Measurements from ENCODE around the gene ZFYVE1. TPM values are rescaled to one million over a fixed set of nuclear protein-coding genes. Genes with fewer than 3 reads are reported as not detected.
"Not testable (repeated sequence)": the region's sequence is repeated elsewhere in the genome, so short reads cannot be mapped to it uniquely, and the experiment has no call there.

The ZFYVE1 gene
- total RNA-seq, 1 experiment from 2014 or later: 3.8 TPM

DNA sequence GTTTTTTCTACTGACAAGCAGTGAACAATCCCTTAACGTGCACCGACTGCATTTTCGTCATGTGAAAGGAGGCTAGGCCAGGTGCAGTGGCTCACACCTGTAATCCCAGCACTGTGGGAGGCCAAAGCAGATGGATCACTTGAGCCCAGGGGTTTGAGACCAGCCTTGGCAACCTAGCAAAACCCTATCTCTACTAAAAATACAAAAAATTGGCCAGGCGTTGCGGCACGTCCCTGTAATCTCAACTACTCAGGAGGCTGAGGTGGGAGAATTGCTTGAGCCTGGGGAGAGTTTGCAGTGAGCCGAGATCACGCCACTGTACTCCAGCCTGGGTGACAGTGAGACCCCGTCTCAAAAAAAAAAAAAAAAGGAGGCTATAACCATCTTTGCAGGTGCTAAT, 22.3 kb downstream of the ZFYVE1 start:
- not testable (repeated sequence) for DNase-seq (ENCODE audit: low read depth)

- DNase-seq (ENCODE audit: low read depth): no peak
Measured at GRCh38 chr14:73003681-73004080, 23.2 kb downstream of the ZFYVE1 start.

GRCh38 chr14:73000073-73000472, 26.8 kb downstream of the ZFYVE1 start:
- no peak for DNase-seq (ENCODE audit: low read depth)

DNA sequence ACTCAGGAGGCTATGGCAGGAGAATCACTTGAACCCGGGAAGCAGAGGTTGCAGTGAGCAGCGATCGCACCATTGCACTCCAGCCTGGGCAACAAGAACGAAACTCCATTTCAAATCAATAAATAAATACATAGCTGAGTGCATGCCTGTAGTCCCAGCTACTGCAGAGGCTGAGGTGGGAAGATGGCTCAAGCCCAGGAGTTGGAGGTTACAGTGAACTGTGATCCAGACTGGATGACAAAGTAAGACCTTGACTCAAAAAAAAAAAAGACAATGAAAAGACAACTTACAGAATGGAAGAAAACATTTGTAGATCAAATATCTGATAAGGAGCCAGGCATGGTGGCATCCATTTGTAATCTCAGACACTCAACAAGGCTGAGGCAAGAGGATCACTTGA, 27.6 kb downstream of the ZFYVE1 start:
- no peak for DNase-seq (ENCODE audit: low read depth)

DNA sequence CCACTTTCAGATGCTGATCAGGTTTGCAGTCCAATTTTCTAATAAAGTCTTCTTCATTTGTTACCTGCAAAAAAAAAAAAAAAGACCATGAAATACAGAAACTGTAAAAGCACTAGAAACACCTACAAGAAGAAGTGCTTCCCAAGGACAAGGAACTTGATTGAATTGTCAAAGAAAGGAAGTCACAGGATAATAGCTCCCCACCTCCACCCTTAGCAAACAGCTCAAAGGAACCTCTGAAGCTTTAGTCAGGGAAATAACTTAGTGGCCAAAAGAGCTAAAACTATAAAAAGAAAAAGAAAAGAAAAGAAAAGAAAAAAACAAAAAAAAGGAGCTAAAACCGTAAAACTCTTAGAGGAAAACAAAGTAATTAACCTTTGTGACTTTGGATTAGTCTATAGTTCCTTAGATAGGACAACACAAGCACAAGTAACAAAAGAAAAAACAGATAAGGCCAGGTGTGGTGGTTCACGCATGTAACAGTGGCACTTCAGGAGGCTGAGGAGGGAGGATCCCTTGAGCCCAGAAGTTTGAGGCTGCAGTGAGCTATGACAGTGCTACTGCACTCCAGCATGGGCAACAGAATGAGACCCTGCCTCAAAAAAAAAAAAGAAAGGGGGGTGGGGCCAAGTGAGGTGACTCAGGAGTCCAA, 28.5 kb downstream of the ZFYVE1 start:
- no peak for DNase-seq (ENCODE audit: low read depth)

- no peak for DNase-seq (ENCODE audit: low read depth)
Measured at GRCh38 chr14:72996916-72997315, 30.0 kb downstream of the ZFYVE1 start.

GRCh38 chr14:72990171-72990570, 36.7 kb downstream of the ZFYVE1 start:
- DNase-seq (ENCODE audit: low read depth): no peak

DNA sequence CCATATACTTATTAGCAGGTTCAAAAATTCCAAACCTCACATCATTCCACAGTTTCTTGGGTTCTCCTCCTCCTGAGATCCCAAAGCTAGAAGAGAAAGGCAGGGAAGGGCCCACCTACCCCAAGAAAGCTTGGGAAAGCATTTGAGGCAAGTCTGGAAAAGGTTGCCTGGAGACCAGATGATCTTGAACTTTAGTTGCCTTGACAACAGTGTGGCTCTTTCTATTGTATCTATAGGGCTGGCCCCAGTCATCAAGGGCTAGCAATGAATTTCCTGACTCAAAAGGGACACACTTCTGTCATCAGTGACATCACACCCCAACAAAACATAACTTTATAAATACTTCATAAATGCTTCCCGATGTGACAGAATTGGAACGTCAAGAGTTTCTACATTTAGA, 40.0 kb downstream of the ZFYVE1 start:
- no peak for DNase-seq (ENCODE audit: low read depth)

DNA sequence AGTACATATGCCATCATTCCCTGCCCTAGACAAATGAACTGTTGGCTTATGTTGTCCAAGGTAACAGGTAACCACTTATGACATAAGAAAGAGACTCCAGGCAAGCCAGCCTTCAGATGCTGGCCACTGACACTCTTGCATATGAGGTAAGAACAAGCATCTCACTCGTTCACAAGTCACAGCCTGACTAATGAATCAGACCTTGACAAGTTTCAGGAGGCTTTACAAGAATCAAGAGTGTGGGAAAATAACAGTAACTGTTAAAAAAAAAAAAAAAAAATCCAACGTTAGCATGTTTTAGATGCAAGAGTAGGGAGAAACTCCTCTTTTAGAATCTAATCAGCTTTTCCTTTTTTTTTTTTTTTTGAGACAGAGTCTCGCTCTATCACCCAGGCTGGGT, 40.7 kb downstream of the ZFYVE1 start:
- DNase-seq (ENCODE audit: low read depth): no peak

- no peak for DNase-seq (ENCODE audit: low read depth)
Measured at GRCh38 chr14:72982146-72982708, 44.7 kb downstream of the ZFYVE1 start.

DNA sequence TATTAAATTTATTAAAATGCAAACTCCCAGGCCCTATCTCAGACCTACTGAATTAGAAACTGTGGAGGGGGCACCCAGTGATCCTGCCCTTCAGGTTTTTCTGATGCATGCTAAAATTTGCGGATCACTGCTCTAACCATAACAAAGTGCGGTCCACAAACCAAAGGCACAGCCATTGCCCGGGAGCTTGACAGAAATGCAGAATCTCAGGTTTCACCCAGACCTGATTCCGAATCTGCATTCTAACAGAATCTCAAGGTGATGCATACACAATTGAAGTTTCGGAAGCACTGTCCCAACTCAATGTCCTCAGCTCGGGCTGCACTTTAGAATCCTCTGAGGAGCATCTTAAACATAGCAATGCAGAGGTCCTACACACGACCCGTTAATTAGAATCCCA, 46.0 kb downstream of the ZFYVE1 start:
- no peak for DNase-seq (ENCODE audit: low read depth)

DNA sequence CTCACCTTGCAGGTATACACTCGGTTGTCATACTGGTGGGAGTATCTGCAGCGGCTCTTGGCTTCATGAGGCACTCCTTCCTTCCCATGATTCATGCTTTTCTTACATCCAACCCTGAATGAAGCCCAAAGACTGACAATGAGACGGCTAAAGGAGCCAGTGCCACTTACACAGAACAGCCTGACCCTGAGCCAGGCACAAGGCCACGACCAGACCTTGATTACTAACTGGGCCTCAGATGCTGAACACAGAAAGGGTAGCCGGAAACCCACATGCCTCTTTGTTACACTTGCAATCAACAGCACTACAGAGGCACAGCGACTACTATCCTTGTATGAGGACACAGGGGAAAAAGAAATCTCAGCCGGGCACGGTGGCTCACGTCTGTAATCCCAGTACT, 48.0 kb downstream of the ZFYVE1 start:
- DNase-seq (ENCODE audit: low read depth): no peak

- DNase-seq (ENCODE audit: low read depth): no peak
Measured at GRCh38 chr14:72975770-72976169, 51.1 kb downstream of the ZFYVE1 start.

DNA sequence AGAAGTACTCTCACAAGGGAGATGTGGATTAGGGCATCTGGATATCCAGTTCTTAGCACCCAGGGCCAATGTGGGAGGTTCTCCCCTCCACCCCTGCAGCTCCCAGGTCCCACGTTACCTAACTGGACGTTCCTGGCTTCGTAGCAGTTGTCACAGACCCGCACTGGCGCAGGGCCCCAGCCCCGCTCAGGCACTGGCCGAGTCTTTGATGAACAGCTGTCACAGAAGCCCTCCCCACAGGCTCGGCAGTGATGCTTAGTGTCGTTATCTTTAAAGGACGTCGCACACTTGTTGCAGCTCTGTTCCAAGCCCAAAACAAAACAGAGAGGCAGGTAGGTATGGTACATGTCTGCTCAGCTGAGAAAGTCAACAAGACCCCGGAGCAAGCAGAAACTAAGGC, 52.2 kb downstream of the ZFYVE1 start:
- no peak for DNase-seq (ENCODE audit: low read depth)

GRCh38 chr14:72970824-72971434, 56.0 kb downstream of the ZFYVE1 start:
- DNase-seq (ENCODE audit: low read depth): no peak

- DNase-seq (ENCODE audit: low read depth): no peak
Measured at GRCh38 chr14:72970058-72970630, 56.8 kb downstream of the ZFYVE1 start.

GRCh38 chr14:72968316-72968715, 58.6 kb downstream of the ZFYVE1 start:
- no peak for DNase-seq (ENCODE audit: low read depth)

DNA sequence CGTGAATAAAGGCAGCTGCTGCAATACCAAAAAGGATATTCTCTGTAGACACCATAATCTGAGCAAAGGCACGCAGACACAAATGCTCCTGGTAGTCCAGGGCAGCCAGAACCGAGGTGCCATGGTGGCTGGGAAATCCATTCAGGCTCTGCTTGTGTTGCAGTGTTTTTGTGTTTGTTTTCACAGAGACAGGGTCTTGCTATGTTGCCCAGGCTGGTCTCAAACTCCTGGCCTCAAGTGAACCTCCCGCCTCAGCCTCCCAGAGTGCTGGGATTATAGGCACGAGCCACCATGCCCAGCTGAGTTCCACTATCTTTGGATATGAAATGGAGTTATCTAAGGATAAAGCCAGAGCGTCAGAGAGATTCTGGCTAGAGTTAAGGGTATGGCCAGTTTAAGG, 60.9 kb downstream of the ZFYVE1 start:
- DNase-seq (ENCODE audit: low read depth): no peak

DNA sequence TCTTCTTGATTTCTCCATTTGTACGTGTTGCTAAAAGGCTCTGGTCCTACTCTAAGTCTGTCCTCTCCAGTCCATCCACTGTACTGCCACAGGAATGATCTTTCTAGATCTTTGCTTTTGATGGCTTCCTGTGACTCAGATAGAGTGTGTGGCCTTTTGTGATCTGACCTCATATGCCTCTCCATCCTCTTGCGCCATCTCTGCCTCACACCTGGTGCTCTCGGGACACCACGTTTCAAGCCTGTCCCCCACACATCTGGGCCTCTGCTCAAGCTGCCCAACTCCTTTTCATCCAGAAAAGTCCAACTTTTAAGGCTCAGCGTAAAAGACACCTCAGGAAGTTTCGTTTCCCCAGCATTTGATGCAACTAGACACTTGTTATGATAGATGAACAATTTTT, 61.7 kb downstream of the ZFYVE1 start:
- DNase-seq (ENCODE audit: low read depth): no peak

- DNase-seq (ENCODE audit: low read depth): peak; percentile 97
Measured at GRCh38 chr14:72962829-72963312, 64.0 kb downstream of the ZFYVE1 start.

GRCh38 chr14:72962336-72962754, 64.6 kb downstream of the ZFYVE1 start:
- DNase-seq (ENCODE audit: low read depth): peak; percentile 71

DNA sequence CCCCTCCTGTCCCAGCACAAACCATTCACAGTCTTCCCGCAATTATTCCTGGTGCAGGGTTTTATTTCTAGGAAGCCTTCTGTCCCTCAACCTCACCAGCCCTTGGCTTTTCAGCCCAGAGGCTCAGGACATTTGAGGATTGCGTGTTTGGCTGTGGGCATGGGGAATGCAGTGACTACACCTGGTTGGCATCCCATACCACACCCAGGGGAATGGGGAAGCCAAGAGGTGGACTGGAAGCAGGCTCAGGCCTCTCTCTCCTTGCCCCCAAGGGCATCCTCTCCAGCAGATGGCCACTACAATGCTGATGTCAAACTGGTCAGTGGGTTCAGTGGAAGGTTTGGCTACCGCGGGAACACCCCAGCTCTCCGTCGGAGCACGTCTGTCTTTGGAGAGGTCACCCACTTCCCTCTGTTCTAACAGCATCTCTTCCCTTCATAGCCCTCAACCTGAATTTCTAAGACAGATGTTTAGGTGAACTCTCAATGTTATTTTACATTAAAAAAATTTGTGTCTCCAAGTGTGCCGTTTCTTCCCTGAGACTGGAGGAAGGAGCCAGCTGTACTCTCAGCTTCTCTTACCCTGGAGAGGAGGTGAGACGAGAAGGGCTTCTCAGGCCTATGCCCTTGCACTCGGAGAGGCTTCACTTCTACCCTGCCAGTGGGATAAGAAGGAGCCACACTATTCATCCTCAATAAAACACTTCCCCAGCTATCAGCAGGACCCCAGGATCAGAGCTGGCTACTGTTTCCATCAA, 65.1 kb downstream of the ZFYVE1 start:
- DNase-seq (ENCODE audit: low read depth): peak; percentile 75
